ENCODE data around the gene GJD3. TPM values are rescaled to one million over a fixed set of nuclear protein-coding genes. Genes with fewer than 3 reads are reported as not detected.

The GJD3 gene
- total RNA-seq, 1 experiment from 2014 or later, result not detected

DNA sequence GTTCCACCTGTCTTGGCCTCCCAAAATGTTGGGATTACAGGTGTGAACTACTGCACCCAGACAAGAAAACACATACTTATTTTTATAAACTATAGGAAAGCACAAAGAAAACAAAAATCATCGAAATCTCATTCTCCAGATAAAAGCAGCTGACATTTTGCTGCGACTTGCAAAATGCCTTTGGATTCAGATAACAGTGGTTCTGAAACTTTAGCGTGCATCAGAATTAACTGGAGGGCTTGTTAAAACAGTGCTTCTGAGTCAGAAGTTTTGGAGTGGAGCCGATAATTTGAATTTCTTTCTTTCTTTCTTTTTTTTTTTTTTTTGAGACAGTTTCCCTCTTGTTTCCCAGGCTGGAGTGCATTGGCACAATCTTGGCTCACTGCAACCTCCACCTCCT, 17.7 kb upstream of the GJD3 start:
- Histone ChIP-seq H3K79me2 (ENCODE audit: insufficient read depth, low read length) (no peaks in the 10 kb centered on the region), H3K27ac (ENCODE audit: insufficient read length, low read depth, low read length) (no peak overlapping the region), H3K56ac (ENCODE audit: insufficient read length, low read depth, low read length) (no peak overlapping the region), H3K4ac (ENCODE audit: low read depth, low read length) (no peak overlapping the region), H2BK15ac (ENCODE audit: low read depth, low read length) (no peak overlapping the region), H4K91ac (ENCODE audit: insufficient read length, low read depth, low read length) (no peak overlapping the region), H2BK120ac (ENCODE audit: low read depth, low read length, poor library complexity, severe bottlenecking) (no peak overlapping the region), H4K5ac (ENCODE audit: insufficient read length, low read depth, low read length) (no peak overlapping the region), H3K27me3 (ENCODE audit: insufficient read depth, low read length) (no peaks in the 10 kb centered on the region), H2BK12ac (ENCODE audit: insufficient read length, low read depth, low read length) (no peak overlapping the region), H3K14ac (ENCODE audit: insufficient read depth, low read length) (no peak overlapping the region), H2BK5ac (ENCODE audit: insufficient read length, low read length) (no peak overlapping the region), H2BK20ac (ENCODE audit: low read depth, low read length, poor library complexity, severe bottlenecking) (no peak overlapping the region), H2AK5ac (ENCODE audit: insufficient read length, low read length) (no peak overlapping the region), H3K4me1 (ENCODE audit: insufficient read depth, low read length) (no peaks in the 10 kb centered on the region), H3T11ph (ENCODE audit: low read length) (no peak overlapping the region), H3K79me1 (ENCODE audit: insufficient read depth, low read depth, low read length, poor library complexity, severe bottlenecking) (no peaks in the 10 kb centered on the region), H2AFZ (ENCODE audit: low read length) (no peak overlapping the region), H3K9me3 (ENCODE audit: control insufficient read depth, low read depth, low read length) (no peaks in the 10 kb centered on the region), H4K20me1 (ENCODE audit: control insufficient read depth, insufficient read depth, insufficient read length) (no peaks in the 10 kb centered on the region), H3K4me2 (ENCODE audit: insufficient read depth, insufficient read length, low read length) (no peak overlapping the region), H3K23ac (ENCODE audit: insufficient read length, low read depth, low read length) (no peak overlapping the region), H4K8ac (replicated peaks; ENCODE audit: insufficient read length, low read depth, low read length) (no peak overlapping the region), H3K18ac (ENCODE audit: insufficient read length, low read depth, low read length) (no peak overlapping the region), H3K9ac (ENCODE audit: extremely low read depth, insufficient read length, low read length) (no peak overlapping the region), H3K23me2 (ENCODE audit: insufficient read length, low read depth, low read length, poor library complexity, severe bottlenecking) (no peaks in the 10 kb centered on the region)
- TF ChIP-seq, protein P1, sequence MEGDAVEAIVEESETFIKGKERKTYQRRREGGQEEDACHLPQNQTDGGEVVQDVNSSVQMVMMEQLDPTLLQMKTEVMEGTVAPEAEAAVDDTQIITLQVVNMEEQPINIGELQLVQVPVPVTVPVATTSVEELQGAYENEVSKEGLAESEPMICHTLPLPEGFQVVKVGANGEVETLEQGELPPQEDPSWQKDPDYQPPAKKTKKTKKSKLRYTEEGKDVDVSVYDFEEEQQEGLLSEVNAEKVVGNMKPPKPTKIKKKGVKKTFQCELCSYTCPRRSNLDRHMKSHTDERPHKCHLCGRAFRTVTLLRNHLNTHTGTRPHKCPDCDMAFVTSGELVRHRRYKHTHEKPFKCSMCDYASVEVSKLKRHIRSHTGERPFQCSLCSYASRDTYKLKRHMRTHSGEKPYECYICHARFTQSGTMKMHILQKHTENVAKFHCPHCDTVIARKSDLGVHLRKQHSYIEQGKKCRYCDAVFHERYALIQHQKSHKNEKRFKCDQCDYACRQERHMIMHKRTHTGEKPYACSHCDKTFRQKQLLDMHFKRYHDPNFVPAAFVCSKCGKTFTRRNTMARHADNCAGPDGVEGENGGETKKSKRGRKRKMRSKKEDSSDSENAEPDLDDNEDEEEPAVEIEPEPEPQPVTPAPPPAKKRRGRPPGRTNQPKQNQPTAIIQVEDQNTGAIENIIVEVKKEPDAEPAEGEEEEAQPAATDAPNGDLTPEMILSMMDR (conservative IDR thresholded peaks at IDR 0.05), result no peak
- Mint-ChIP-seq H3K4me3 (no peak overlapping the region), H3K4me1 (no peaks in the 10 kb centered on the region), H3K36me3 (ENCODE audit: insufficient read depth in 1 of 3, low read depth in 3 of 3) (peaks cover 0 to 13% (median 2%) of the 10 kb centered on the region in 3 experiments; a peak in 3 of 7 replicates), H3K27me3 (ENCODE audit: low read depth) (no peaks in the 10 kb centered on the region; the same call in 1 of the 2 replicates), H3K9me3 (no peaks in the 10 kb centered on the region), H3K27ac (peak overlapping the region in 1 of 3 experiments; percentile 87; a peak in 1 of 7 replicates)
- WGBS (ENCODE audit: extremely low coverage, insufficient read length, low lambda C conversion rate), result no CpG with 5 or more reads among the region's 4 CpGs
- no peak for DNase-seq
